Activated CD4-positive, alpha-beta T cell treated with anti-CD3 and anti-CD28 coated beads, Interleukin-2, amount 50 U/mL, for 24 hours (primary cell): ENCODE data around the gene KCNK6.
A peak's percentile ranks its signal among the peaks of the same experiment; 100 is the strongest.
"Not testable (repeated sequence)": the region's sequence is repeated elsewhere in the genome, so short reads cannot be mapped to it uniquely, and the experiment has no call there.

Experiments used
- DNase-seq, 2 donors: peaks; one replicate each; pipeline ENCODE4 v3.0.0-alpha.2; 2020; ENCODE audit warnings: low read depth in 1 of 2, low spot score in 1 of 2

KCNK6 gene

GRCh38 chr19:38321646-38322196 is 2.1 kb downstream of the KCNK6 start:
- no peak for DNase-seq

- no peak for DNase-seq
These were observed 3.6 kb downstream of the KCNK6 start for GRCh38 chr19:38323291-38323690.

- no peak for DNase-seq
These were observed 4.8 kb downstream of the KCNK6 start for GRCh38 chr19:38324431-38324830.

GRCh38 chr19:38326591-38326990 is 6.9 kb downstream of the KCNK6 start:
- no peak for DNase-seq

- DNase-seq, result no peak
These were observed 10.0 kb downstream of the KCNK6 start for GRCh38 chr19:38329651-38330050.

- DNase-seq, result no peak
These were observed 12.1 kb downstream of the KCNK6 start for GRCh38 chr19:38331728-38332127.

GRCh38 chr19:38333245-38333644 is 13.6 kb downstream of the KCNK6 start:
- DNase-seq, result no peak

- peak; percentile 81 to 95 for DNase-seq
These were observed 16.4 kb downstream of the KCNK6 start for GRCh38 chr19:38335949-38336637.

- peak; percentile 84 to 94 for DNase-seq
These were observed 17.2 kb downstream of the KCNK6 start for GRCh38 chr19:38336638-38337359.

- DNase-seq, result no peak
These were observed 17.7 kb downstream of the KCNK6 start for GRCh38 chr19:38337360-38337653.

GRCh38 chr19:38339011-38339410 is 19.4 kb downstream of the KCNK6 start:
- DNase-seq, result not testable (repeated sequence)

- DNase-seq, result no peak
These were observed 21.3 kb downstream of the KCNK6 start for GRCh38 chr19:38340927-38341326.

- no peak for DNase-seq
These were observed 27.2 kb downstream of the KCNK6 start for GRCh38 chr19:38346837-38347236.

- DNase-seq, result no peak
These were observed 31.2 kb downstream of the KCNK6 start for GRCh38 chr19:38350883-38351282.

- no peak for DNase-seq
These were observed 32.3 kb downstream of the KCNK6 start for GRCh38 chr19:38351865-38352395.

GRCh38 chr19:38352611-38353010 is 33.0 kb downstream of the KCNK6 start:
- no peak for DNase-seq

GRCh38 chr19:38355728-38356725 is 36.4 kb downstream of the KCNK6 start:
- DNase-seq, result no peak

- no peak for DNase-seq
These were observed 38.4 kb downstream of the KCNK6 start for GRCh38 chr19:38358071-38358470.

GRCh38 chr19:38359242-38360021 is 39.8 kb downstream of the KCNK6 start:
- no peak for DNase-seq

- no peak for DNase-seq
These were observed 40.7 kb downstream of the KCNK6 start for GRCh38 chr19:38360351-38360750.
